ENCODE measurements around the gene IFITM2.

Gene IFITM2

GRCh38 chr11:276219-276618 lies 31.4 kb upstream of the IFITM2 start:
- no peaks in the 10 kb centered on the region for H3K36me3 ChIP-seq (replicated peaks)
- H3K27ac ChIP-seq = no peak overlapping the region
- DNase-seq = no peak
- no peak for TF ChIP-seq CTCF (IDR thresholded peaks at IDR 0.05; ENCODE audit: low read depth, low read length, missing control alignments)
- peaks cover 38% of the 10 kb centered on the region for H3K27me3 ChIP-seq (replicated peaks)
- in situ Hi-C loops (cut with HindIII; ENCODE audit: low pct_ligation_motif_present, low sequenced_read_pairs) = no loop called here
- H3K4me3 ChIP-seq (ENCODE audit: low read depth, low read length) = no peak overlapping the region

- Histone ChIP-seq H3K36me3 (replicated peaks) (no peaks in the 10 kb centered on the region), H3K27me3 (replicated peaks) (peaks cover 57% of the 10 kb centered on the region), H3K27ac (no peak within 1 kb of the TSS), H3K4me3 (ENCODE audit: low read depth, low read length) (no peak within 1 kb of the TSS)
- DNase-seq = no peak
- TF ChIP-seq CTCF (IDR thresholded peaks at IDR 0.05; ENCODE audit: low read depth, low read length, missing control alignments) = no peak
- in situ Hi-C loops (cut with HindIII; ENCODE audit: low pct_ligation_motif_present, low sequenced_read_pairs) = no loop called here
Measured at GRCh38 chr11:278001-278951, 29.3 kb upstream of the IFITM2 start, which contains the start of gene NLRP6. Gene NLRP6 (plus strand): TSS chr11:278407. CDS start chr11:278570, 163 bp downstream.

- TF ChIP-seq CTCF (IDR thresholded peaks at IDR 0.05; ENCODE audit: low read depth, low read length, missing control alignments) = no peak
- Histone ChIP-seq H3K36me3 (replicated peaks) (no peaks in the 10 kb centered on the region), H3K27ac (no peak overlapping the region), H3K27me3 (replicated peaks) (peaks cover 57% of the 10 kb centered on the region), H3K4me3 (ENCODE audit: low read depth, low read length) (no peak overlapping the region)
- in situ Hi-C loops (cut with HindIII; ENCODE audit: low pct_ligation_motif_present, low sequenced_read_pairs) = no loop called here
- DNase-seq = no peak
Measured at GRCh38 chr11:279040-279965, 28.3 kb upstream of the IFITM2 start.

GRCh38 chr11:279966-280705 lies 27.5 kb upstream of the IFITM2 start:
- in situ Hi-C loops (cut with HindIII; ENCODE audit: low pct_ligation_motif_present, low sequenced_read_pairs) = no loop called here
- no peak for DNase-seq

More at GRCh38 chr11:279966-280705, 27.5 kb upstream of the IFITM2 start:
- no peak overlapping the region for H3K4me3 ChIP-seq (ENCODE audit: low read depth, low read length)
- H3K27me3 ChIP-seq (replicated peaks) = peaks cover 57% of the 10 kb centered on the region
- no peaks in the 10 kb centered on the region for H3K36me3 ChIP-seq (replicated peaks)
- no peak for TF ChIP-seq CTCF (IDR thresholded peaks at IDR 0.05; ENCODE audit: low read depth, low read length, missing control alignments)
- H3K27ac ChIP-seq = no peak overlapping the region

All from brain microvascular endothelial cell (primary cell).